Measurements from ENCODE around the gene PLEKHG5.

PLEKHG5 gene

DNA sequence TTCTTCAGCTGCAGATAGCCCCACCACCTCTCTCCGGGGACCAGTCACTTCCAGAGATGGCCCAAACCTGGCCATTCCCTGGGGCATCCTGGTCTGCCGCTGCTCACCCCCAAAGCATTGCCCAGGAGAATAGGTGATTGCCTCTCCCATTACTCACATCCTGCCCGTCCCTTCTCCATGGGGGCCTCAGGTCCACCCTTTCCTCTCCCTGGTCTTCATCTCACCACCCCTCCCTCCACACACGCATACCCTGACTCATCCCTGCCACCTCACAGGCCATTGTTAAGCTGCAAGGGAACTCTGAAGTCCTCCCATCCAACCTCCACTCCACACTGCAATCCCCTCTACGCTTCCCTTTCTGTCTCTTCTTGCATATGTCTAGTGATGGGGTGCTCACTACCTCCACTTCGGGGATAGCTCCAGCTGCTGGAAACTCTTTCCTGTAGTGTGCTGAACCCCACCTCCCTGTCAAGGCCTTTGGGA lies at the start of gene PLEKHG5:
Gene PLEKHG5, minus strand, starts transcription at position 188 of the 483 bp plus-strand sequence. CDS start 14,096 bp downstream, outside the sequence.
- no peak for DNase-seq

- no peak for DNase-seq
These were observed 47.5 kb upstream of the PLEKHG5 start for GRCh38 chr1:6538956-6539355.

GRCh38 chr1:6536291-6536690 lies 44.8 kb upstream of the PLEKHG5 start:
- no peak for DNase-seq

DNA sequence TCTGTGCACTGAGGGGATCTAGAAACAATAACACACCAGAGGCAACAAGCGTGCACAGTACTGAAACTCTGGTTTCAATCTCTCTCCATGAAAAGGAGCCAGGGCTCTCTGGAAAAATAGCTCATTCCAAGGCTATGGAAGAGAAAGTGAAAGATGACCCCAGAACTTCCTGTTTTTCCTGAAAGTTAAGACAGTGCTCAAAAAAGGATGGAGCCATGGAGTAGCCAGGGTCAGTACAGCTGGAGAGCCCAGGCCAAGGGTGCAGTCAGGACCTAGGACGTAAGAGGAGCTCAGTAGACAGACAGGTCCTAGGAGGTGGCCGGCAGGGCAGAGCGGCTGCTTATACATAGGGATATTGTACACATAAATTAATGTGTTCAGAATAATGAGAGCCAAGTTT lies 43.7 kb upstream of the PLEKHG5 start:
- DNase-seq, result no peak

DNA sequence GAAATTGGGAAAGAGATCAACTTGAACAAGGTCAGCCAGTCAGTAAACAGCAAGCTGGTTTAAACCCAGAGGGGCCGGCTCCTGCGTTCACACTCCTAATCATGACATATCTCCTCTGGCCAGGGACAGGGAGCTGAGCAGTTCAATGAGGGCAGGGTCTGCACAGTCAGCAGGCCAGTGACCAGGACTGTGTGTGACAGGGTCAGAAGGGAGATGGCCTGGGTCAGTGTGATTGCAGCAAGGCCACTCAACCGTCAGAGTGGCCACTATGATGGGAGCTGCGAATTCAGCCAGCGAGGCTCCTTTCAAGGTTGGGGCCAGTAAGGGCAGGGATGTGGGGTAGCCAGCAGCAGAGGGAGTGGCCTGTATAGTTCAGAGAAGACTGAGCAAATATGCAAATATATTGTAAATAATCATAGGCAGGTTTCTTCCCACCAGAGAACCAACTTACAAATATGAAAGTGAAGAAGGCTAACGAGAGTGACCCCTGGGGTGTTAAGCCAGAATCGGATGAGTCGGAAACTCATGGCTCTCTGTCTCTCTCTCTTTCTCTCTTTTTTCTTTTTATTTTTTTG lies 42.9 kb upstream of the PLEKHG5 start:
- DNase-seq, result no peak

GRCh38 chr1:6531996-6532395 lies 40.5 kb upstream of the PLEKHG5 start:
- DNase-seq, result no peak

DNA sequence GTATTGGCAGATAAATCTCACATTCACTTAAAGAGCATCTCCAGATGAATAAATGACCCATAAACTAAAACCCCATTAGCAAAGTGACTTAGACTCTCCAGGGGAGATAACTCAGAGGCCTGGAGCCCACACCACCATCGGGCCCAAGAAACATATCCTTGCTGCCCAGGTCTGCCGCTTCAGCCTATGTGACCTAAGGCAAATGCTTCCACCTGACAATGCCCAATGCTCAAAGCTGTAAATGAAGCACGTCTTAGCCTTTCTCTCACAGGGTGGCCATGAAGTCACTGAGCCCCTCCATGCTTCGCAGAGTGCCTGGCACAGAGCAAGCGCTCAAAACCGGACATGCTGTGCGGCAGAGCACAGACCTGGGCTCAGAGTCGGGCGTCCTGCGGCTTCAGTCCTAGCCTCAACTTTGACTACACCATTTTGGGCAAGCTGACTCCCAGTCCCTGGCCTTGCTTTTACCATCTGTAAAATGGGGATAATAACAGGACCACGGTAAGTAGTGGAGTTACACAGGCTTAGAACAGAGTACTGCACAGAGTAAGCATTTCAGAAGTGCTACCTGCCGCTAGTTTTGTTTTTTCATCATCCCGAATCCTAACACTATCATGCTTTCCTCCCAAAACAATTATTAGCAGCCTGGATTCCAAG lies 39.2 kb upstream of the PLEKHG5 start:
- DNase-seq, result no peak

DNA sequence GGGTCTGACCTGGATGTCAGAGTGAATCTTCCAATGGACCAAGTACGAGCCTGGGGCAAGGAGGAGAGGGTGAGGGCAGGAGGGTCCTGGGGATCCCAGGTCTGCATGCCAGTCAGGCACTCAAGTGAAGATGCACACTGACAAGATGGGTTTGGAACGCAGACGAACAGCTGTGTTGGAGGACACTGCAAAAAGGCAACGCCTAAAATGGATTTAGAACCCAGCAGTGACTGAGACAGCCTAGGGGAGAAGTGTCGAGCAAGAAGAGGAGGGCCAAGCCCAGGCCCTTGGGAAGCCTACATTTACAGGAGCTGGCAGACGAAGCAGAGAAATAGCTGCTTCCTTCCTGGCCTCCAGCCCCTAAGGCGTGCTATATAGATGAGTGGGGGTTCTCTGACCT lies 37.0 kb upstream of the PLEKHG5 start:
- no peak for DNase-seq

GRCh38 chr1:6526316-6526715 lies 34.8 kb upstream of the PLEKHG5 start:
- DNase-seq, result no peak

DNA sequence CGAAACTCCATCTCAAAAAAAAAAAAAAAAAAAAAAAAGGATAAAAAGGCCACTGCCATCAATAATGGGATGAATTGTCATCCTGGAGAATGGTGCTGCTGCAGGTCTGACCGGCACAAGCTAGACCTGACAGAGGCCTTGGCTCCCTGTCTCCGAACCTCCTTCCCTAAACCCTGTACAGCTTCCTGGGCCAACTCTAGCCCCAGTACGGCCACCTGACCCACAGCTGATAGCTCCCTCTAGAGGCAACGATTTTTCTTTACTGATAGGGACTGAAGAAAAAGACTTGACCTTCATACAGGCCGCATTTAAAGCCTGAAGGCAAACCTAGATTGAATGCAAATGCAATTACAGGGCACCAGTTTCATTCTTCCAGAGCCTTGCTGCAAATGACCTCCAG lies 32.1 kb upstream of the PLEKHG5 start:
- DNase-seq, result no peak

DNA sequence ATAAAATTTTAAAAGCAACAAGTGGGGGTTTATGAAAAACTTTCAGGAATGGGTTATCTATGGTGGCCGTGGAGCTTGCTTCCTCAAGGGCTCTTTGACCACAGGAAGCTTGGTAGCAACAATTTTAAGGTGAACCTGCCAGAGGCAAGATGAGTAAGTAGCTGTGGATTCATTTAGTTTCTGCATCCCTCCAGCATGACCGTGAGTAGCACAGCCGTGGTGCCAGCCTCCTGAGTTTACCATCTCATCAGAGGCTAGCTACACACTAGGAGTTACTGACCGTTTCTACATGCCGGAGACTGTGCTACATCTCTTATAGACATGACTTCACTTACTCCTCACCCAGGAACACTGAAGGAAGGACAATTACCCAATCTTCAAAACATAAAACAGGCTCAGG lies 30.1 kb upstream of the PLEKHG5 start:
- DNase-seq, result no peak

DNA sequence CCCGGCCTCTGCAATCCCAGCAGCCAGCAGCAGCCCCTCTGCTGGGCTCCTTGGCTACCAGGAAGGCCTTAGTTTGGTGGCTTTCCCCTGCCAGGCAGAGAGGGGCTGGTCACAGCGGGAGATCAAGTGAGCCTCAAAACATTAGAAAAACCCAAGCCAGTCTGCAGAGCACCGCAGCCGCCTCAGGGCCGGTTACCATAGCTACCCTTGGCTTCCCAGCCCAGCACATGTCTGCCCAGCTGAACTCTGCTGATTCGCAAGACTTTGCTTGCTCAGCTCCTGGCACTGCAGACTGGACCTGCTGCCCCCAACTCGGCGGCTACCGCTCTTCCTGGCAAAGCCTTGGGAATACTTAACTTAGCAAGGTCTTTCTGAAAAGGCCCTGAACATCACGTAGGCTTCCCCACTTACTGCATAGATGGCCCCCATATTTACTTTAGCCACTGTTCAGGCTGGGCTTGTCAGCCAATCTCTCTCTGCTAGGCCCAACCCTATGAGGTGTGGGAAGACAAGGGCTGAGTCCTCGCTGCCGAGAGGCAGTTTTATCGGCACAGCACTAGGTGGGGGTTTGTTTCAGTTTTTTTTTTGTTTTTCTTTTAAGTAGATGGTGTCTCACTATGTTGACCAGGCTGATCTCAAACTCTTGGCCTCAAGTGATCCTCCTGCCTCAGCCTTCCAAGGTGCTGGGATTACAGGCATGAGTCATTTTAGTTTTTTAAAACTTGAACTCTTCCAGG lies 28.6 kb upstream of the PLEKHG5 start:
- no peak for DNase-seq

DNA sequence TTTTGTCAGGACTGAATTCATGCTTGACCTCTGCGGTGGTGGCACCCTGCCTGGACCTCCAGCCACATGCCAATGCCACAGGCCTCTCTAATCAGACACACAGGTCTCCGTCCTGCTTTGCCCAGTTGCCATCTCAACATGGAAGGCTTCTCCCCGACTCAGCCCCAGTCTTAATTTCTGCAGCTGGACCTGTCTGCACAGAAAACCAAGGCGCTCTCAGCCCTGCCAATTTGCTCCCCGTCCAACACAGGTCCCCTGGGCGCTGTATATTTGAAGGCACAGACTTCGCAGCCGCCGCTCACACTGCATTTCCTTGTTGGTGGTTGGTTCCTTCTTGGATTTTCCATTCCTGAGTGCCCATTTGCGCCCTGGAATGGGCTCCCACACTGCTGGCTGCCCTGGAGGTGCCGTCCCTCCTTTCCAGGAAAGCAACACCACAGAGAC lies 28.0 kb upstream of the PLEKHG5 start:
- no peak for DNase-seq

DNA sequence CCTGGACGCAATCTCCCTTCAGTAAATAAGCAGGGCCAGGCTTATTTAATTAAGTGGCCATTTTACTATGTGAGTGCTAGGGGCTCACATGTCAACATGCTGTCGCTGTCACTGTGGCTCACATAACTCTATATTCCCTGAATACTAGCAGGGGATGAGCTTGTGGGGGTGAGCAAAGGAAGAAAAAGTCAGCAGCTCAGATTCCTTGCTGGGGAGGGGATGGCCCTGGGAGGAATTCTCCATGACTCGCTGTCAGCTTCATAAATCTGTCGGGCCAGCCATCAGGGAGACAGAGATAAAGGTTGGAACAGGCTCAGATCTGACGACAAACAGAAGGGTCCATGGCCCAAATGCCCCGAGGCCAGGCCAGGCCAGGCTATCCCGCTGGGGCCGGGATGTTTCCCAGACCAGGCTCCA lies 26.0 kb upstream of the PLEKHG5 start:
- no peak for DNase-seq

- no peak for DNase-seq
These were observed 24.3 kb upstream of the PLEKHG5 start for GRCh38 chr1:6515771-6516170.

GRCh38 chr1:6513320-6513801 lies 21.9 kb upstream of the PLEKHG5 start:
- no peak for DNase-seq

- DNase-seq, result no peak
These were observed 21.4 kb upstream of the PLEKHG5 start for GRCh38 chr1:6512908-6513280.

GRCh38 chr1:6512245-6512907 lies 20.9 kb upstream of the PLEKHG5 start:
- no peak for DNase-seq

DNA sequence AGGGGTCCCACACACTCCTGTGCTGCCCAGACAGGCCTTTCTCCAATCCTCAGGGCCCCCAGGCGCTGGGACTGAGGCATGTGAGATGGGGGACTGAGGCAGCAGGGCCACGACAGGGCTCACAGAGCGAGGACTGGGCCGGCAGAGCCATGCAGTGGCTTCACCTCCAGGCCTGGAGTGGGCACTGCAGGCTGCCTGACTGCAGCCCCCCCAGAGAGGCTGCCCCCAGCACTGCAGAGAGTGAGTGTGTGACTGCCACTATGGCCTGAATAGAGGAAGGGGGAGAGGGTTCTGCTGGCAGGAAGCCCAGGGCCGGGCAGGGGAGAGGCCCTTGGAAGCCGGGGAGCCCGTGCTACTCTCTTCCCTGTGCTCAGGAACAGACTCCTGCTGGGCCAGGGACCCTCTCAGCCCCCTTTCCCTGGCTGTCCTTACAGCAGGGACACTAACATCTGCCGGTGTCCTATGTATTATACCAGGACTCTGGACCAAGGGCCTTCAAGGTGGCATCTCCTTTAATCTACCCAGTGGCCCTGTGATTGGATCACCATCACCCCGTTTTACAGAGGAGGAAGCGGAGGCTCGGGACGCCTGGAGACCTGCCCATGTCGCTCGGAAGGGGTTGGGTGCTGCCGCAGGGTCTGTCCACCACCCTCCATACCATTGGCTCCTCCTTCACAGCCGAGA lies 20.2 kb upstream of the PLEKHG5 start:
- DNase-seq, result no peak

GRCh38 chr1:6511056-6511455 lies 19.6 kb upstream of the PLEKHG5 start:
- no peak for DNase-seq

DNA sequence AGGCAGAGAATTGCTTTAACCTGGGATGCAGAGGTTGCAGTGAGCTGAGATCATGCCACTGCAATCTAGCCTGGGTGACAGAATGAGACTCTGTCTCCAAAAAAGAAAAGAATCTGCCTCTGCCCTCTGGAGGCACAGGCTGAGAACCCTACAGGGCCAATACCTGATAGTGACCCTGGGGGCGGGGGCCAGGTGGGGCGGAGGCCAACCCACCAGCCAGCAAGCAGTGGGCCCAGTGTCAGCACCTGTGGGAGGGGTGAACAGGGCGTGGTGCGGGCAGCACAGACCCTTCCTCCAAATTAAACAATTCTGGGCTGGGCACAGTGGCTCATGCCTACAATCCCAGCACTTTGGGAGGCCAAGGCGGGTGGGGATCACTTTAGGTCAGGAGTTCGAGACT lies 19.0 kb upstream of the PLEKHG5 start:
- DNase-seq, result no peak

DNA sequence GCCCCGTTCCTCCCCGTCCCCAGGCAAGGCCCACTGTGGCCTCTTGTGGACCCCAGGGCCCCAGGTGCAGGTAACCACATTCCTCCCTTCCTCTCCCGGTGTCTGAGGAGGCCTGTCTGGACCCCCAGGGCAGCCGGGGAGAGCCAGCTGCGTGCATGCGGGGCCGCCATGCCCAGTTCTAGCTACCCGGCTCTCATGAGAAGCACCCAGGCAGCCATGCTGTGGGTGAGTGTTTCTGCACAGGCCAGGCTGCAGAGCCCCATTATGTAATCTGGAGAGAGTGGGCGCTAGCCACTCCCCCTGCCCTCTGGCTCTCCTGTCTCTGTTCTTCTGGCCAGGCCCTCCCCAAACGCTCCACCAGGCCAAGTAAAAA lies 18.4 kb upstream of the PLEKHG5 start:
- no peak for DNase-seq

Data from CD4-positive, alpha-beta T cell treated with Interleukin-15 for 1 hour (primary cell).